Ectodermal cell (in vitro differentiated cells): ENCODE measurements around the gene ATXN7L1.

Experiments
- H3K27ac ChIP-seq: 2 replicates; pipeline ENCODE4 v1.7.0; 2013; ENCODE audit warnings: mild to moderate bottlenecking, low read depth, low read length; ENCODE audit not compliant: insufficient read depth, poor library complexity, severe bottlenecking
- H3K27me3 ChIP-seq: 2 replicates; pipeline ENCODE4 v1.7.0; 2013; ENCODE audit warnings: mild to moderate bottlenecking, low read length; ENCODE audit not compliant: insufficient read depth, control insufficient read depth, poor library complexity, severe bottlenecking
- H3K36me3 ChIP-seq: one replicate; pipeline ENCODE4 v1.7.0; 2013; ENCODE audit warnings: low read length; ENCODE audit not compliant: control insufficient read depth, insufficient read depth
- H3K4me1 ChIP-seq: one replicate; pipeline ENCODE4 v1.7.0; 2013; ENCODE audit warnings: low read length; ENCODE audit not compliant: control insufficient read depth, insufficient read depth
- H3K4me3 ChIP-seq: 2 replicates; pipeline ENCODE4 v1.7.0; 2013; ENCODE audit warnings: low read depth, low read length, control low read depth; ENCODE audit not compliant: insufficient read depth
- H3K9me3 ChIP-seq: 2 replicates; pipeline ENCODE4 v1.7.0; 2013; ENCODE audit warnings: mild to moderate bottlenecking, low read length, moderate library complexity; ENCODE audit not compliant: control insufficient read depth
- WGBS, 2 experiments: methylation state at CpG; one replicate each; pipeline ENCODE4 v1.1.7; 2013; ENCODE audit warnings: missing lambda C conversion rate in 2 of 2; 5-methylcytosine and 5-hydroxymethylcytosine counted together

Gene ATXN7L1

DNA sequence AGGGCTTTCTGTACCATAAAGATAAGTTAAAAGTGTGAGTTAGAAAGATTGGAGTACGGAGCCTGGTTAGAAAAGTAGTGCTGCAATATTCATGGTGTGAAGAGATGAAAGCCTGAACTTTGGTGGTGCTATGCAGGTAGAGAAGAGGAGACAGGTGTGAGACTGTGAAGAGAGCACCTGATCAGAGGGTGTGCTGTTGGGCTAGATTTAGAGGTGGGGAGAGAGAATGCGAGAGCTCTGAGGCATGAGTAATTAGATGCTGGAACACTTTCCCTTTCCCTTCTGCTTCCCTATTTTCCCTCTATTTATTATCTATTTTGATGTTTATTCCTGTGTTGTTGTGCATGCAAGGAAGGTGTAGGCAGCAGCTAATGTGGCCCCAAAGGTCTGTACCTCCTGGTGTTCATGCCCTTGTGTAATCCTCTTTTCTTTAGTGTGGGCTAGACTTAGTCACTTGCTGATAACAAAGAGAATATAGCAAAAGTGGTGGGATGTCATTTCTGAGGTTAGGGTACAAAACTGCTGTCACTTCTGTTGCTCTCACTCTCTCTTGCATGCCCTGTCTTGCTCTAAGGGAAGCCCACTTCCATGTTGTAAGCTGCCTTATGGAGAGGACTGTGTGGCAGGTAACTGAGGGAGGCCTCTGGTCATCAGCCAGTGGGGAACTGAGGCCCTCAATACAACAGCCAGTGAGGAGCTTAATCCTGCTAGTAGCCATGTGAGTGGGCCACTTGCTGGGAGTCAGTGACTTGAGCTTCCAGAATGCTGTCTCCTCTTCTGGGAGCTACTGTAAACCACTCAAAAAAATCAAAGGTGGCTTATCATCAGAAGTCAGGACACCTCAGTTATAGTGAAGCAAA, 2.6 kb upstream of the ATXN7L1 start:
- 93 to 95% methylated on average over 1 of the region's 2 CpGs for WGBS, 2 experiments
- no peaks in the 10 kb centered on the region for H3K9me3 ChIP-seq
- H3K4me3 ChIP-seq, result no peak overlapping the region
- H3K27me3 ChIP-seq, result peaks cover 23% of the 10 kb centered on the region
- no peaks in the 10 kb centered on the region for H3K36me3 ChIP-seq
- peaks cover 23% of the 10 kb centered on the region for H3K4me1 ChIP-seq
- no peak overlapping the region for H3K27ac ChIP-seq

DNA sequence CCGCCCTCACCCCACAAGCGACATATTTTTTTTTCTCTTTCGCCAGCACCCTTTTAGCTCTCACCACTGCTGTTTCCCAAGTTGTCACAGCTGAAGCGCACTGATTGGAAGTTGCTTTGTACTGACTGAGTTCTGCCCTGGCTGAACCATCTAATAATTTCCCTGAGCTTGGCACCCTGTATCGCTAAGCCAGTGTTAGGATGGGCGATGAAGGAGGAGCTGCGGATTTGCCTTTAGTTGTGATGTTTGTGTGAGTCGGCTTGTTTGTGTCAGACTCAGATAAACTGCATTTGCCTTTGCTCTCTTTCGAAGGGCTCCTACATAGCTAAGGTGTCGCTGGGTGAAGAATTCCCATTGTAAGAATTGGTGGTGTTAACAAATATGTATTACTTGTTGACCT, 1.3 kb upstream of the ATXN7L1 start:
- Histone ChIP-seq H3K4me3 (peak overlapping the region; percentile 63), H3K4me1 (peaks cover 23% of the 10 kb centered on the region), H3K27me3 (peaks cover 23% of the 10 kb centered on the region), H3K36me3 (no peaks in the 10 kb centered on the region), H3K9me3 (no peaks in the 10 kb centered on the region), H3K27ac (no peak overlapping the region)
- WGBS, 2 experiments, result 46 to 52% methylated on average over 10 of the region's 10 CpGs

DNA sequence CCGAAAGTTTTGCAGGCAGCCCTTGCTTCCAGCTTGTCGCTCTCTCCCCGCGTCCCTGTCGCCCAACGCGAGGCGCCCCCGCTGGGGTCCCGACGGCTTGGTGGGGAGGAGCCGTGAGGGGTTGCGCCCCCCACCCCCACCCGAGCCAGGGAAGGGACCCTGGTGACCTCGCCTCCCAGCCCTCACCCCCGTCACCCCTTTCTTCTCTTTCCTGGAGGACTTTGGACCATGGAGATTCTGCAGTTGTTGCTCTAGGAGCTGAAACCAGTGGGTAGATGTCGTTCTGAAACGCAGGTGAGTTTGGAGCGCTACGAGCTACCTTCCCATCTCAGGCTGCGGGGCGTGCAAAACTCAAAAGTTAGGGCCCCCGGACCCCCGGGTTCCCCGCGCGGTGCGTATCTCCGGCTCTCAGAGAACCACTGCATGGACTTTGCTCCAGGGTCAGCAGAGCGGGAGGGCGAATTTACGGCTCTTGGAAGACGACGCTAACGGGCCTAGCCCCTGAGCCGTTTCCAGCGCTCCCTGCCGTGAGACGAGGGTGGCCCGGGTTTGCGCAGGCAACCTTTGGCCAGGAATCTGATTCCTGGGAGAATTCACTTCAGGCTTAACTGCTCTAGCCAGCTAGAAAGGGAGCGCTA, 684 bp upstream of the ATXN7L1 start:
- Histone ChIP-seq H3K4me3 (peak overlapping the region; percentile 63), H3K4me1 (peaks cover 23% of the 10 kb centered on the region), H3K27ac (no peak overlapping the region), H3K36me3 (peaks cover 4% of the 10 kb centered on the region), H3K27me3 (peaks cover 23% of the 10 kb centered on the region), H3K9me3 (no peaks in the 10 kb centered on the region)
- WGBS, 2 experiments, result 0% methylated on average over 41 to 42 of the region's 42 CpGs

DNA sequence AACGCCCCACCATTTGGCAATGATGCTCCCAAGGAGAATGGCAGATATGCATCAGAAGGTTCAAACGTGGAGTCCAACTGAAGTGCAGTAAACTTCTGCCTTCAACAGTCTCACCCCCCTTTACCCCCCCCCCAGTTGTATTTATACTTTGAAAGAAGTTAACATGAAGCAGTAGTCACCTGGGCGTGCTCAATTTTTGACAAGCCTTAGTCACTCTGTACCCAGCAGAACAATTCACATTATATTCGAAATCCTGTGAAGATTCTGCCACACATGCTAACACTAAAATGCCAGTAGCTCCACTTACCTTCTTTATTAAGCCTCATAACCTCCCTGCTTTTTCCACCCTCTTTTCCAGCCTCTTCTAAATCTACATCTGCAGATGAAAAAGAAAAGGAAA, 894 bp downstream of the ATXN7L1 start:
- no peaks in the 10 kb centered on the region for H3K9me3 ChIP-seq
- peaks cover 23% of the 10 kb centered on the region for H3K27me3 ChIP-seq
- peak overlapping the region; percentile 58 for H3K4me3 ChIP-seq
- H3K36me3 ChIP-seq, result peaks cover 4% of the 10 kb centered on the region
- peaks cover 23% of the 10 kb centered on the region for H3K4me1 ChIP-seq
- 68 to 71% methylated on average over 4 of the region's 4 CpGs for WGBS, 2 experiments
- H3K27ac ChIP-seq, result no peak overlapping the region

DNA sequence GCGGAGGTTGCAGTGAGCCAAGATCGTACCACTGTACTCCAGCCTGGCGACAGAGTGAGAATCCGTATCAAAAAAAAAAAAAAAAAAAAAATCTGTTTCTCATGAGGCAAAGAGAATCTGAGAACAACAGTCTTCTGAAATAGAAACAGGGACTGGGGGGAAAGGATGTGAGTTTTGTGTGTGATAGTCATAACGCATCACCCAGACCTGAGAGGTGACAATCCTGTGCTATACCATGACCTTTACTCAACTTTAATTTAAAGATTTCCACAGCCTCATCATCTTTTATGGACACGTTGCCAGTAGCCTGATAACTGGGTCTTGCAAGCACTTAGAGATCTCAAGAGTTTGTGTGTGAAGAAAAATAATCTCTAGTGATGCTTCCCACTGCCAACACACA, 2.3 kb downstream of the ATXN7L1 start:
- peaks cover 23% of the 10 kb centered on the region for H3K27me3 ChIP-seq
- 97% methylated on average over 5 to 6 of the region's 6 CpGs for WGBS, 2 experiments

DNA sequence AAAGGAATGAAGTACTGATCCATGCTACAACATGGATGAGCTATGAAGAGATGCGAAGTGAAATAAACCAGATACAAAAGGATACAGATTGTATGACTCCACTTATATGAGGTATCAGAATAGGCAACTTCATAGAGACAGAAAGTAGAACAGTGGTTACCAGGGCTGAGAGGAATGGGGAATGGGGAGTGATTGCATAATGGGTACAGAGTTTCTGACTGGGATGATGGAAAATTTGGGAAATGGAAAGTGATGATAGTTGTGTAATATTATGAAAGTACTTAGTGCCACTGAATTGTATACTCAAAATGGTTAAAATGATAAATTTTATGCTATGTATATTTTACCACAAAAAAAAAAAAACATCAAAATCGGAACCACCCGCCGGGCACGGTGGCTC, 3.9 kb downstream of the ATXN7L1 start:
- 89 to 97% methylated on average over 5 of the region's 5 CpGs for WGBS, 2 experiments
- Histone ChIP-seq H3K9me3 (no peaks in the 10 kb centered on the region), H3K4me1 (peaks cover 3% of the 10 kb centered on the region), H3K4me3 (no peak overlapping the region), H3K27ac (no peak overlapping the region), H3K36me3 (peaks cover 4% of the 10 kb centered on the region), H3K27me3 (peaks cover 7% of the 10 kb centered on the region)

More for the DNA sequence above, 2.3 kb downstream of the ATXN7L1 start:
- Histone ChIP-seq H3K9me3 (no peaks in the 10 kb centered on the region), H3K27ac (no peak overlapping the region), H3K4me1 (peaks cover 19% of the 10 kb centered on the region), H3K36me3 (peaks cover 4% of the 10 kb centered on the region), H3K4me3 (no peak overlapping the region)

DNA sequence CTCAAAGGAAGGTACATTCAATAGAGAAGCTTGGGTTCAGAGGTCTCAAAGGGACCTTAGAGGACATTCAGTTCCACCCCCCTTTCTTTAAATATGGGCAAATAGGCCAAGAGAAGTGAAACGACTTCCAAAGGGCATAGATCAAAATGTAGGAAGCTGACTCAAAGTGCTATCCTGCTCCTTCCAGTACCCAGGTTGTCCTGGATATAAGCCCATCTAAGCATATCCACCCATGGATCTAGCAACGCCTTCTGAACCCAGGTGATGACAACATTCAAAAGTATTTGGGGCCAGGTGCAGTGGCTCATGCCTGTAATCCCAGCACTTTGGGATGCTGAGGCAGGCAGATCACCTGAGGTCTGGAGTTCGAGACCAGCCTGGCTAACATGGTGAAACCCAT, 5.3 kb downstream of the ATXN7L1 start:
- Histone ChIP-seq H3K27ac (no peak overlapping the region), H3K4me1 (peaks cover 3% of the 10 kb centered on the region), H3K9me3 (no peaks in the 10 kb centered on the region), H3K36me3 (peaks cover 4% of the 10 kb centered on the region), H3K4me3 (no peak overlapping the region), H3K27me3 (no peaks in the 10 kb centered on the region)
- 76 to 83% methylated on average over 3 of the region's 3 CpGs for WGBS, 2 experiments

DNA sequence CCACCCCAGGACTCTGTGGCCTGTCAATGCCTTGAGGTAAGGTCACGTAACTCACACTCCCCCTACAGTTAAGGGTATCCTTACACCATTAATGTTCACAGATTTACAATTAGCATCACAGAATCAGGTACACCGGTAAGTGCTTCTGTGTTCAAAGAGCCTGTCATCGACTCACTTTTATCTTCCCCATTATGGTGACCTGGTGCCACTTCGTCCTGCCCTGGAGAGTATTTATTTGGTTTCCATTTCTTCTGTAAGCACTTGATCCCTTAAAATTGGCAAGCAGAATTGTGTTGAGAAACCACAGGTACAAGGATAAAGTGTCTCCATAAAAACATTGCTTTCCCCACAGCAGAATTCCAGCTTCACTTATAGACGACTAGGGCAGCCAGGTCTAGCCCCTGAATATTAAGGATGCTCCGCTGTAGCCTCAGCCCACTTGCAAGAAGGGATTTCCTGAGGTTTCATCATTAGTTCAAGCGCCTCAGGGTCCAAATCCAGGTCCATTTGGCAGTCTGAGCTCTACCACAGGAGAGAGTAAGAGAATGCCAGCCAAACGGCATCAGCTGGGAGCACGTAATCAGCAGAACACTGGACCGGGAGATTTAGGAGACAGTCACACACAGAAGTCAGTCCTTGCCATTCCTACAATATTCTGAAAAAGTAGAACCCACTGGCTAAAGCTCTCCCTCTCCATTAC, 10.1 kb downstream of the ATXN7L1 start:
- Histone ChIP-seq H3K4me1 (no peaks in the 10 kb centered on the region), H3K27me3 (no peaks in the 10 kb centered on the region), H3K4me3 (no peak overlapping the region), H3K27ac (no peak overlapping the region), H3K36me3 (no peaks in the 10 kb centered on the region), H3K9me3 (no peaks in the 10 kb centered on the region)
- 93% methylated on average over 10 of the region's 10 CpGs for WGBS, 2 experiments

DNA sequence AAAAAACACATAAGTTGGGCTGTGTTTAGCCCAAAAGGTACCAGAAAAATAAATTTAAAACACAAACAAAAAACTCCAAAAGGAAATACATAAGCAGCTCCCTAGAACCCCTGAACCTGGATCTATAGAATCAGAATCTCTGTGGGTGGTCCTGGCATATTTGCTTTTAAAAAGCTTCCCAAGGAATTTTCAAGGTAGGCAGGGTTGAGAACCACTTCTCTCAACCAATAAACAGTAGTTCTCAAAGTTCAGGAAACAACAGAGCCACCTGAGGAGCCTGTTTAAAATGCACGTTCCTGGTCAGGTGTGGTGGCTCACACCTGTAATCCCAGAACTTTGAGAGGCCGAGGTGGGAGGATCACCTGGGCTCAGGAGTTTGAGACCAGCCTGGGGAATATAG, 12.5 kb downstream of the ATXN7L1 start:
- peaks cover 4% of the 10 kb centered on the region for H3K4me1 ChIP-seq
- no peaks in the 10 kb centered on the region for H3K36me3 ChIP-seq
- H3K9me3 ChIP-seq, result no peaks in the 10 kb centered on the region
- H3K27me3 ChIP-seq, result no peaks in the 10 kb centered on the region
- no peak overlapping the region for H3K4me3 ChIP-seq
- 81 to 83% methylated on average over 2 of the region's 2 CpGs for WGBS, 2 experiments
- H3K27ac ChIP-seq, result no peak overlapping the region

DNA sequence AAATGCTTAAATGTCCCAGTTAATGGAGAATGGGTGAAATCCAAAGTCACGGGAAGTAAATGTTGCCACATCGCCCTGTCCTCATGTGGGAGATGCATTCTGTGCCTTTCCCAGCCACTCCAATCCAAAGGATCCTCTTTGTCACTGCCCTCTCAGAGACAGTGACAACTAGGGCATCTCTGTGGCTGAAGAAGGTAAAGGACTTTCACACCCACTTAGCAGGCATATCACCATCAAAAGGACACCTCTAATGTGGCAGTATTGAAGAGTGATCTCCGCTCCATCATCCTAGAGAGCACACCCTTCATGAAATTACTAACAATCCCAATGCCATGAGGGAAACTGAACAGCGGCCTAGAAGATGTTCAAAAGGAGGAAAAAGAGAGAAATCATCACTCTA, 13.6 kb downstream of the ATXN7L1 start:
- WGBS, 2 experiments, result 93 to 94% methylated on average over 4 of the region's 4 CpGs

More for the DNA sequence above, 13.6 kb downstream of the ATXN7L1 start:
- Histone ChIP-seq H3K9me3 (no peaks in the 10 kb centered on the region), H3K36me3 (no peaks in the 10 kb centered on the region), H3K4me1 (peaks cover 4% of the 10 kb centered on the region), H3K4me3 (no peak overlapping the region), H3K27ac (no peak overlapping the region), H3K27me3 (no peaks in the 10 kb centered on the region)
